RCC 7860 (cell line): Measurements from ENCODE around the gene CDH8.
"Not testable (repeated sequence)": the region's sequence is repeated elsewhere in the genome, so short reads cannot be mapped to it uniquely, and the experiment has no call there.

Experiments
- DNase-seq: peaks from one replicate; pipeline ENCODE4 v3.0.0-alpha.2; 2015; ENCODE audit warnings: low spot score
- FAIRE-seq: peaks from 2 replicates; lab custom pipeline; 2012; peaks lifted over from hg19 to GRCh38; lab: Jason Lieb, UNC

CDH8 gene

GRCh38 chr16:61871837-61872777 lies 164.1 kb downstream of the CDH8 start:
- FAIRE-seq (no peak), DNase-seq (no peak)

GRCh38 chr16:61862221-61863155 lies 173.8 kb downstream of the CDH8 start:
- DNase-seq (no peak), FAIRE-seq (no peak)

GRCh38 chr16:61858988-61859387 lies 177.2 kb downstream of the CDH8 start:
- DNase-seq = no peak

GRCh38 chr16:61842666-61843065 lies 193.6 kb downstream of the CDH8 start:
- FAIRE-seq (no peak), DNase-seq (no peak)

More at GRCh38 chr16:61858988-61859387, 177.2 kb downstream of the CDH8 start:
- FAIRE-seq = no peak

- no peak for FAIRE-seq
- DNase-seq = no peak
Observed at GRCh38 chr16:61836804-61837393, 199.3 kb downstream of the CDH8 start.

- DNase-seq (no peak), FAIRE-seq (no peak)
Observed at GRCh38 chr16:61834082-61834481, 202.2 kb downstream of the CDH8 start.

- DNase-seq (no peak), FAIRE-seq (no peak)
Observed at GRCh38 chr16:61831351-61831917, 204.8 kb downstream of the CDH8 start.

GRCh38 chr16:61829631-61830030 lies 206.6 kb downstream of the CDH8 start:
- no peak for FAIRE-seq
- no peak for DNase-seq

- no peak for FAIRE-seq
Observed at GRCh38 chr16:61823326-61823725, 212.9 kb downstream of the CDH8 start.

GRCh38 chr16:61820820-61821219 lies 215.4 kb downstream of the CDH8 start:
- FAIRE-seq (no peak), DNase-seq (no peak)

More at GRCh38 chr16:61823326-61823725, 212.9 kb downstream of the CDH8 start:
- DNase-seq = peak; percentile 10

GRCh38 chr16:61820398-61820797 lies 215.8 kb downstream of the CDH8 start:
- peak; percentile 89 for DNase-seq
- peak; percentile 80 for FAIRE-seq

GRCh38 chr16:61818850-61819249 lies 217.4 kb downstream of the CDH8 start:
- DNase-seq (no peak), FAIRE-seq (no peak)

- no peak for FAIRE-seq
Observed at GRCh38 chr16:61817583-61818278, 218.5 kb downstream of the CDH8 start.

GRCh38 chr16:61814726-61815347 lies 221.4 kb downstream of the CDH8 start:
- no peak for DNase-seq
- FAIRE-seq = no peak

More at GRCh38 chr16:61817583-61818278, 218.5 kb downstream of the CDH8 start:
- no peak for DNase-seq

GRCh38 chr16:61813339-61813738 lies 222.9 kb downstream of the CDH8 start:
- FAIRE-seq (no peak), DNase-seq (no peak)

- FAIRE-seq = no peak
- no peak for DNase-seq
Observed at GRCh38 chr16:61812251-61812650, 224.0 kb downstream of the CDH8 start.

- DNase-seq (no peak), FAIRE-seq (no peak)
Observed at GRCh38 chr16:61807551-61807950, 228.7 kb downstream of the CDH8 start.

- FAIRE-seq, DNase-seq: not testable (repeated sequence)
Observed at GRCh38 chr16:61801217-61801616, 235.0 kb downstream of the CDH8 start.

GRCh38 chr16:61798741-61799140 lies 237.5 kb downstream of the CDH8 start:
- FAIRE-seq (no peak), DNase-seq (no peak)
